Dedifferentiated amniotic fluid mesenchymal stem cell (primary cell): Measurements from ENCODE around the gene MACROD2.
"Not testable (repeated sequence)": the region's sequence is repeated elsewhere in the genome, so short reads cannot be mapped to it uniquely, and the experiment has no call there.

Experiments
- DNase-seq: peaks from one replicate; pipeline ENCODE4 v3.0.0-alpha.2; 2016; ENCODE audit errors: extremely low spot score

MACROD2 gene

GRCh38 chr20:15515691-15516090 lies 1520.4 kb downstream of the MACROD2 start:
- DNase-seq = no peak

- DNase-seq = no peak
These were observed 1525.7 kb downstream of the MACROD2 start for GRCh38 chr20:15520930-15521524.

- DNase-seq = no peak
These were observed 1528.1 kb downstream of the MACROD2 start for GRCh38 chr20:15523400-15523799.

- no peak for DNase-seq
These were observed 1533.2 kb downstream of the MACROD2 start for GRCh38 chr20:15528391-15529111.

- DNase-seq = no peak
These were observed 1540.5 kb downstream of the MACROD2 start for GRCh38 chr20:15535863-15536262.

GRCh38 chr20:15537200-15537599 lies 1541.9 kb downstream of the MACROD2 start:
- not testable (repeated sequence) for DNase-seq

- no peak for DNase-seq
These were observed 1547.3 kb downstream of the MACROD2 start for GRCh38 chr20:15542655-15543054.

- no peak for DNase-seq
These were observed 1549.4 kb downstream of the MACROD2 start for GRCh38 chr20:15544742-15545141.

GRCh38 chr20:15546525-15547023 lies 1551.3 kb downstream of the MACROD2 start:
- DNase-seq = no peak

GRCh38 chr20:15547119-15547518 lies 1551.8 kb downstream of the MACROD2 start:
- no peak for DNase-seq

GRCh38 chr20:15550116-15550870 lies 1555.0 kb downstream of the MACROD2 start:
- DNase-seq = no peak

GRCh38 chr20:15555913-15556312 lies 1560.6 kb downstream of the MACROD2 start:
- peak; percentile 73 for DNase-seq

- DNase-seq = peak; percentile 31
These were observed 1561.6 kb downstream of the MACROD2 start for GRCh38 chr20:15556869-15557268.

- DNase-seq = no peak
These were observed 1565.8 kb downstream of the MACROD2 start for GRCh38 chr20:15561070-15561569.

GRCh38 chr20:15561707-15562404 lies 1566.5 kb downstream of the MACROD2 start:
- no peak for DNase-seq

GRCh38 chr20:15563836-15564235 lies 1568.5 kb downstream of the MACROD2 start:
- DNase-seq = no peak

- no peak for DNase-seq
These were observed 1569.7 kb downstream of the MACROD2 start for GRCh38 chr20:15564981-15565380.

GRCh38 chr20:15565786-15566185 lies 1570.5 kb downstream of the MACROD2 start:
- no peak for DNase-seq

GRCh38 chr20:15567219-15567618 lies 1571.9 kb downstream of the MACROD2 start:
- no peak for DNase-seq

- no peak for DNase-seq
These were observed 1574.8 kb downstream of the MACROD2 start for GRCh38 chr20:15570156-15570555.

GRCh38 chr20:15571056-15571455 lies 1575.7 kb downstream of the MACROD2 start:
- DNase-seq = no peak

- DNase-seq = no peak
These were observed 1579.9 kb downstream of the MACROD2 start for GRCh38 chr20:15575255-15575654.
